ENCODE measurements around the gene HACE1.

HACE1 gene

DNA sequence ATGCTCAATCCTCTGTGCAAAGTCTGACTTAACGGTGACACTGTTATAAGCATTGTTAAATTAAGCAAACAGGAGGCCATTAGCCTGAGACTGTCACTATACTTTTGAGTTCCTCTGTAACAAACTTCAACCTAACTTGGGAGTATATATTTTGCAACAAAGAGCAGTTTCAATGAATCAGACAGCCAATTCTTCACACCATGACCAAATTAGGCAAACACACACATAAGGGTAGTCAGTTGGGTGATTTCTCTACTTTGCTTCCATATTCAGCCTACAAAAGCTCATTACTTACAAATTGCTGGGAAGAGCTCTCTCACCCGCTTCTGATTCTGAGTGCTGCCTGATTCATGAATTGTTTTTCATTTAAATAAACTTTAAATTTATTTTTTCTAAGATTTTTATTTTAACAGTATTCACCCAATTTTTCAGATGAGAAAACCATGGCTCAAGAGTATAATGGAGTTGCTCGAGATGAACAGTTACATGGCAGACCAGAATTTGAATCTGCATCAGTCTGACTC is 60.5 kb downstream of the HACE1 start:
- TF ChIP-seq, protein P1, sequence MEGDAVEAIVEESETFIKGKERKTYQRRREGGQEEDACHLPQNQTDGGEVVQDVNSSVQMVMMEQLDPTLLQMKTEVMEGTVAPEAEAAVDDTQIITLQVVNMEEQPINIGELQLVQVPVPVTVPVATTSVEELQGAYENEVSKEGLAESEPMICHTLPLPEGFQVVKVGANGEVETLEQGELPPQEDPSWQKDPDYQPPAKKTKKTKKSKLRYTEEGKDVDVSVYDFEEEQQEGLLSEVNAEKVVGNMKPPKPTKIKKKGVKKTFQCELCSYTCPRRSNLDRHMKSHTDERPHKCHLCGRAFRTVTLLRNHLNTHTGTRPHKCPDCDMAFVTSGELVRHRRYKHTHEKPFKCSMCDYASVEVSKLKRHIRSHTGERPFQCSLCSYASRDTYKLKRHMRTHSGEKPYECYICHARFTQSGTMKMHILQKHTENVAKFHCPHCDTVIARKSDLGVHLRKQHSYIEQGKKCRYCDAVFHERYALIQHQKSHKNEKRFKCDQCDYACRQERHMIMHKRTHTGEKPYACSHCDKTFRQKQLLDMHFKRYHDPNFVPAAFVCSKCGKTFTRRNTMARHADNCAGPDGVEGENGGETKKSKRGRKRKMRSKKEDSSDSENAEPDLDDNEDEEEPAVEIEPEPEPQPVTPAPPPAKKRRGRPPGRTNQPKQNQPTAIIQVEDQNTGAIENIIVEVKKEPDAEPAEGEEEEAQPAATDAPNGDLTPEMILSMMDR (IDR thresholded peaks at IDR 0.05), result no peak

DNA sequence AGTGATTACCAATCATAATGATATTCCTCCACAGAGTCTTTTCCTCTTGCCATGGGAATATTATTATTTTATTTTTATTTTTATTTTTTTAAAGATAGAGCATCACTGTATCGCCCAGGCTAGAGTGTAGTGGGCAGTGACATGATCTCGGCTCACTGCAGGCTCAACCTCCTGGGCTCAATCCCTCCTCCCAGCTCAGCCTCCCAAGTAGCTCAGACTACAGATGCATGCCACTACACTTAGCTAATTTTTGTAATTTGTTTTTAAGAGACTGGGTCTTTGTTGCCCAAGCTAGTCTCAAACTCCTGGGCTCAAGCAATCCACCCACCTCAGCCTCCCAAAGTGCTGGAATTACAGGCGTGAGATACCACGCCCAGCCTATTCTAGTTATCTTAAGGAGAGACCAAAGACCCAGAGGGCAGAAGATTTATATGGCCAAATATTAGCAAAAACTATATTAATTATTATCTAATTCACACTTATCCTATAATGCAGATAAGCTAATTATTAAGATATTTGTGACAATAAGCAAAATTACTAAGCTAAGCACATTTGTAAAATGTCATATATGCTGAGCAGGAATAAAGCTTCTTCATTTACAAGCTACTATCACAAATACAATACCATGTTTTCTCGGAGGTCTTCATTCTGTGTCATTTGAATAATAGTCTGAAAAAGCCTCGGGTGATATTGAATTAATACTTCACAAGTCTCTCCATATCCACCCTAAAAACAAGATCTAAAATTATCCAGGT is 63.5 kb downstream of the HACE1 start:
- TF ChIP-seq, protein P1 (IDR thresholded peaks at IDR 0.05), result no peak

DNA sequence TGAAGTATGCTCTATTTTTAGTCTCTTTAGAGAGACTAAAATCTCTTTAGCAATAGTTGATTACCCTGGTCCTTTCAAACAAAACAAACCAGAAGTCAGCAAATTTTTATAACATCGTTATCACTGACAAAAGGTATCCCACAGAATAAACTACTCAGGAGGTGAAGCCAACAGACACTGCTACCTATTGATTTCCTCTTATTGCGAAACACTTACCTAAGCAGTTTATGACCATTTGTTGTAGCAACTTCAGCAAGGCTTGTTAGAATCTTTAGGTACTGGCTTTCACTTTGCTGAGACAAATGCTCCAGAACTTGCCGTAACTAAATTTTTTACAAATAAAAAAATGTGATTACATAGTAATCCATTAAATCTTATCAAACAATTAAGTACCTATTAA is 64.4 kb downstream of the HACE1 start:
- TF ChIP-seq, protein P1 (IDR thresholded peaks at IDR 0.05), result no peak

DNA sequence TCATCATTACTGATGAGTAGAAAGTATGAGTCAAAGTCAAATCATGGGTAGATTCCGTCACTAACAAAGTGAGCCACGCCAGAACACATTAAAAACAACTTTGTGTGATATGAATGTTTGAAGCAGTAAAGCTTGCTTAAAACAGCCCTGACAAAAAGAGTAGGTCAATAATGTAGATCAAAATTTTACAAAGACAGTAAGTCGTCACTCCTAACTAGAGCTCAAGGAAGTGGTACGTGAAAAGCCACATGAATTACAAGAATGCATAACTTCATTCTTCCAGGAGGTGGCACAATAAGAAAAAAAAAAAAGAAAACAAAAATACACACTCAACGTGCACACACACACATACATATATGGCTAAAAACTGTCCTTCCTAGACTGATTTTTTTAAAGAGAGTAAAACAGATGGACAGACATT is 69.9 kb downstream of the HACE1 start:
- TF ChIP-seq, protein P1 (IDR thresholded peaks at IDR 0.05), result peak; percentile 63

DNA sequence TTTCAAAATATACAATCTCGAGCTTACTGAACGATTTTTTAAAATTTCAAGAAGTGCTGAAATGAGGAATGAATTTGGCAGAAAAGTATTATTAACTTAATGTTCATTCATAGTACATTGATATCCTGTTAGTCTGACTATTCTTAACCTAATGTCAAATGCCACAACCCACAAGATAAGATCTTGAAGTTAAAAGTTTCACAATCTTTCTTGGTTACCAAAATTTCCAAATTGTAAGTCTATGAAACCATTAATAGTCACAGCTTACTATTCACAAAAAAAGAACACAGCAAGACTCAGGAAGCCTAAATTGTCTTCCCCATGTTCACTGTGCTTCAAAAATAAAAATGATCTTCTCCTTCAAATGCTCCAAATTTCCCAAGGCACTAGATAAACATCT is 71.3 kb downstream of the HACE1 start:
- TF ChIP-seq, protein P1 (IDR thresholded peaks at IDR 0.05), result no peak

DNA sequence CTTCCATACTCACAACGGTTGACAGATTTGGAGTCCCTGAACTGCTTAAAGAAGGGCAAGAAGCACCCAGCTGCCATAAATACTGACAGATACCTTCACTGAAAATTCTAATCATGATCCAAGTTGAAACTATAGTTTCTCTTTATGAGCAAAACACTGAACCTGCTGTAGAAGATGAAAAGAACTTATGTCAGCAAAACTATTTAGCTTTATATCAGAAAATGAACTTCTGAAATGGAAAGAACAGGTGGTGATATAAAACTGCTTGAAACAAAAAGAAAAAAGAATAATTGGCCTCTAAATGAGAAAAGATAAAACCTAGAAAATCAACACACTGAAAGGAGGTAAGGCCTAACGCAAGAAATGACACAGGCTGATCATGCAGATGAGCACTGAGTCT is 72.4 kb downstream of the HACE1 start:
- TF ChIP-seq, protein P1 (IDR thresholded peaks at IDR 0.05), result no peak

DNA sequence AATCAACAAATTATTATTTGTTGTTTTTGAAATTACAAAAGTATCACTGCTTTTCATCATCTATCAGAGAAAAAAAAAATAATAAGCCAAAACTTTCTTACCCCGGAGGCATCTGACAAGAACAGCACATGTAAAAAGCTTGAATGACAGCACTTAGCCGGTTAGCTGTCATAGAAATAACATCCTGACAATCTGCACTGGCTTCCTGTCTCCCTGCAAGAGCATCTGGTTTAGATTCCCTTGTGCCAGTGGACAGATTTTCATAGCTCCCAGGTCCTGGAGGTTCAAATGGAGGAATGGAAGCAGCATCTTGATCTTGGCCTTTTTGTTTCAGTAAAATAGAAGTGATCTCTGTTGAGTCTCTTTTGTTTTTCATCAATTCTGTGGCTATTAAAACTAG is 74.8 kb downstream of the HACE1 start:
- TF ChIP-seq, protein P1 (IDR thresholded peaks at IDR 0.05), result no peak
